ENCODE data around the gene POLA1. TPM values are rescaled to one million over a fixed set of nuclear protein-coding genes. Genes with fewer than 3 reads are reported as not detected.

Gene POLA1
- total and polyA plus RNA-seq, 2 experiments from 2014 or later: 19.4 to 22.9 TPM

GRCh38 chrX:25012793-25013631, 319.3 kb downstream of the POLA1 start:
- Histone ChIP-seq H3K9me3 (ENCODE audit: low read depth) (no peaks in the 10 kb centered on the region), H3K4me1 (ENCODE audit: low read depth) (peaks cover 12% of the 10 kb centered on the region), H3K27ac (no peak overlapping the region), H3K27me3 (peaks cover 99% of the 10 kb centered on the region), H3K36me3 (no peaks in the 10 kb centered on the region), H3K4me3 (peak overlapping the region; percentile 12)
- TF ChIP-seq CTCF (IDR thresholded peaks at IDR 0.05; ENCODE audit: low read depth, low read length): no peak
- no peak for DNase-seq (ENCODE audit: low read depth in 1 of 2, low spot score in 1 of 2)

GRCh38 chrX:25013632-25014365, 320.1 kb downstream of the POLA1 start:
- Histone ChIP-seq H3K27me3 (peaks cover 99% of the 10 kb centered on the region), H3K36me3 (no peaks in the 10 kb centered on the region), H3K4me1 (ENCODE audit: low read depth) (peaks cover 12% of the 10 kb centered on the region), H3K27ac (no peak overlapping the region), H3K4me3 (no peak overlapping the region), H3K9me3 (ENCODE audit: low read depth) (no peaks in the 10 kb centered on the region)
- TF ChIP-seq CTCF (IDR thresholded peaks at IDR 0.05; ENCODE audit: low read depth, low read length): no peak
- no peak for DNase-seq (ENCODE audit: low read depth in 1 of 2, low spot score in 1 of 2)

DNA sequence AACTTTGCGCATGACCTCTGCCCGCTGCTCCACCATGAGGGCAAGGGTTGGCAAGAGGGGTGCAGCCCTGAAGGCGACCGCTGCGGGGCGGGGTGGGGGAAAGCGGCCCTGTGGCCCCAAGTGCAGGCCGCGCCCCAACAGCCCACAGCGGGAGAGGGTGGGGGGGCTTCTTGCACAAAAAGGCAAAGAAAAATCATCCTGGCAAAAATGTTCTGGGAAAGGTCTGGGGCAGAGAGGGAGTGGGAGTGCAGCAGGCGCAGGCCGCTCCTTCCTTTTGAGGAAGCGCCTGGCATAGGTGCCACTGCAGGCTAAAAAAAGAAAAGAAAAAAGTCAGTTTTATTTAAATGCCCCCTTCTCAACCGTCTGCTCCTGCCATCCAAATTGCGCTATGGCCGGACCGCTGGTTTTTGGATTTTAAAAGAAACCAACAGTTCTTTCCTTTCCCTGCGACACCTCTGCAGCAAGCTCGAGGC, 320.7 kb downstream of the POLA1 start:
- Histone ChIP-seq H3K27ac (no peak overlapping the region), H3K27me3 (peaks cover 99% of the 10 kb centered on the region), H3K36me3 (no peaks in the 10 kb centered on the region), H3K9me3 (ENCODE audit: low read depth) (no peaks in the 10 kb centered on the region), H3K4me1 (ENCODE audit: low read depth) (peaks cover 12% of the 10 kb centered on the region), H3K4me3 (no peak overlapping the region)
- no peak for TF ChIP-seq CTCF (IDR thresholded peaks at IDR 0.05; ENCODE audit: low read depth, low read length)
- DNase-seq (ENCODE audit: low read depth in 1 of 2, low spot score in 1 of 2): no peak

DNA sequence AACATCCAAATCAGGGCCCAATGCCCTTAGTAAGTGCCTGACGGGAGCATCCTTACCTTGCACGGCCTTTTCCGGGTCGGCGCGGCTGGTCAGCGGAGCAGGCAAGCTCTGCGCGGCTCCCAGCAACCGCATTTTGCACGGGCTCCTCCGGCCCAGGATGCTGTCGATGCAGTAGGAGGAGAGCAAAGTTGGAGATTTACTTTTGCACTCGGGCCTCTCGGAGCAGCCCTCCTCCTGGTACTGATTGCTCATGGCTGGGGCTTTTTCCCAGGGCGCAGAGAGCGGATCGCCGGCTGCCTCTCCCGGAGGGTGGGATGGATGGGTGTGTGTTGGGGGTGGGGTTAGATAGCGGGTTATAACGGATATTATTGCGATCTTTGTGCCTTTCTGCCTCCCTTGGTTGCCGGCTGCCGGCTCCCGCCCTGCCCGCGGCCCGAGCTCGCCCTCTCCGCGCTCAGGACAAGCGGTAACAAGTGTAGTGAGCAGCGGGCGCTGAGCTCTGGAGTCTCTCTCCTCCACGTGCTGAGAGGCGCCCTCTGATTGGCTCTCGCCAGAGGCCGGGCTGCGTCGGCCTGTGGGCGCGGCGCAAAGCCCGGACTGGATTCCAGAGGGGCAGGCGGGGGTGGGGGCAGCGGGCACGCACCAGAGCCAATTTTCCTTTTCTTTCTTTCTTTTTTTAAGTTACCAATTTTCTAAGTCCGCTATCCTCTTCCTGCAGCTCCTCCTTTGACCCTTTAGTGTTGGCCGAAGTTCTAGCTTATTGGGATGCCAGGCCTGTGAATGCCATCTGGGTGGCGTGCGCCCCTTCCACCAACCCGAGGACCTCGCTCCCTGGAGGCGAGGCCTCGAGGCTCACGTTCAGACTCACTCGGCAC, 322.0 kb downstream of the POLA1 start, which contains the start of gene ARX:
Gene ARX, minus strand, starts transcription at position 480 of the 875 bp plus-strand sequence. Its CDS starts 228 bp downstream, at position 252.
- Histone ChIP-seq H3K27ac (no peak within 1 kb of the TSS), H3K4me3 (peak within 1 kb of the TSS; percentile 23)
- peak; percentile 65 to 96 for DNase-seq (ENCODE audit: low read depth in 1 of 2, low spot score in 1 of 2)

More for the DNA sequence above, 322.0 kb downstream of the POLA1 start, which contains the start of gene ARX:
- Histone ChIP-seq H3K9me3 (ENCODE audit: low read depth) (no peaks in the 10 kb centered on the region), H3K27me3 (peaks cover 99% of the 10 kb centered on the region), H3K4me1 (ENCODE audit: low read depth) (peaks cover 12% of the 10 kb centered on the region), H3K36me3 (no peaks in the 10 kb centered on the region)
- TF ChIP-seq CTCF (IDR thresholded peaks at IDR 0.05; ENCODE audit: low read depth, low read length): no peak

All from cardiac muscle cell (in vitro differentiated cells and primary cell).